Right lobe of liver (tissue), 6 donors: ENCODE data around the gene SLC35D1. TPM values are rescaled to one million over a fixed set of nuclear protein-coding genes. Genes with fewer than 3 reads are reported as not detected.
A peak's percentile ranks its signal among the peaks of the same experiment; 100 is the strongest.

Source experiments
- ATAC-seq, 4 donors: fragments of 200-7000 bp; cut with Tn5 transposase; one replicate each; pipeline ENCODE4 v1.9.1; 2020; ENCODE audit warnings: mild to moderate bottlenecking in 4 of 4, moderate library complexity in 4 of 4
- DNase-seq, 3 donors: peaks; one replicate each; pipeline ENCODE4 v3.0.0-alpha.2; 2020
- H3K27ac ChIP-seq, 3 donors: fragments of 200-600 bp; one replicate each; pipeline ENCODE4 v1.8.0; 2022
- H3K27me3 ChIP-seq, 2 donors: fragments of 200-600 bp; one replicate each; pipeline ENCODE4 v1.8.0; 2022
- H3K36me3 ChIP-seq, 4 donors: fragments of 200-600 bp; sonication (generic) in 1 of 4; one replicate each; pipeline versions ENCODE4 v1.5.1 to v1.8.0; 2017 to 2022; ENCODE audit warnings: control low read depth in 1 of 4
- H3K4me1 ChIP-seq, 4 donors: fragments of 200-600 bp; sonication (generic) in 1 of 4; one replicate each; pipeline versions ENCODE4 v1.5.1 to v1.8.0; 2017 to 2022; ENCODE audit warnings: control low read depth in 1 of 4
- H3K4me3 ChIP-seq, 3 donors: fragments of 200-600 bp; one replicate each; pipeline ENCODE4 v1.8.0; 2022
- H3K9me3 ChIP-seq, 4 donors: fragments of 200-600 bp; sonication (generic) in 1 of 4; one replicate each; pipeline versions ENCODE4 v1.5.1 to v1.8.0; 2017 to 2022; ENCODE audit warnings: control low read depth in 1 of 4
- POLR2A ChIP-seq: fragments of 450-650 bp; IDR thresholded peaks from one replicate; pipeline ENCODE4 v1.6.1; 2017; ENCODE audit warnings: antibody characterized with exemption, mild to moderate bottlenecking
- WGBS: methylation state at CpG from one replicate; pipeline ENCODE4 v1.1.6; 2018; ENCODE audit warnings: low coverage, low lambda C conversion rate; ENCODE audit not compliant: insufficient coverage; ENCODE audit errors: missing lambda C conversion rate; 5-methylcytosine and 5-hydroxymethylcytosine counted together
- intact Hi-C, 2 donors: fragments of 100-400 bp; cut with DNase I; formaldehyde crosslinking; loops; one replicate each; pipeline versions ENCODE4 v1.11.2 to v1.14.1; 2022
- total RNA-seq, 6 experiments: library from RNA; depleted of rRNA in 2 of 6; stranded (reverse); fragments of >200 nt in 2 of 6; fragmentation: NEBNext Ultra II Directional in 3 of 6; extraction: Animal tissue kit (Norgen Biotek cat#: 25700) in 3 of 6; gene quantifications; one replicate each; pipeline versions ENCODE4 v1.1.0 to v1.2.4, GENCODE V29; 2016 to 2023
- TF ChIP-seq, protein P1 (sequence below), 4 donors: fragments of 200-600 bp in 3 of 4; fragments of 450-650 bp in 1 of 4; IDR thresholded peaks; one replicate each; pipeline versions ENCODE4 v1.5.1 to v1.8.0; 2016 to 2022; ENCODE audit warnings: antibody characterized with exemption in 4 of 4, mild to moderate bottlenecking in 2 of 4
- donor health status: DM: no; HTN: yes; CAD: no.
- donor health status: DM: no; HTN: no; CAD: no.
- donor health status: DM: no; HTN: no; CAD: no.
- donor health status: DM: no; HTN: yes; CAD: no.
- donor health status: DM: no; HTN: yes; CAD: no.

SLC35D1 gene
- total RNA-seq, 6 experiments from 2014 or later: 36.9 to 70.7 (median 52.0) TPM

DNA sequence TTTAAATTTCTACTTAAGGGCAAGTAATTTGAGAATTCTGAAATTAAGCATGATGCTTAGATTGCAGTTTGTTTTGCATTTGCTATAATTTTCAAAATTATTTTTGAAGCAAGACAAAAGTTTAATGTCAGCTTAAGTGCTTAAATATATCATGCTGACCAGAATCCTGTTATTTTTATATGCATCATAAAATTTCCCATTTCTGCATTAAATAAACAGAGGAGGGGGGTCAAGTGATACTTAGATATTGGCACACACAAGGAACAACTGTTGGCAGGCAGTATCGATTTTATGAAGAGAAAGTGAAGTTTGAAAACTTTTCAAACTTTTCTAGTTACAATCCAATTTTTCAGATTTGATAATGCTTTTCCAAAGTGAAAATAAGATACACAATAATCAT, 68.1 kb downstream of the SLC35D1 start:
- DNase-seq (no peak), ATAC-seq (no peak)
- Histone ChIP-seq H3K27ac (no peak overlapping the region), H3K4me3 (no peak overlapping the region), H3K36me3 (peaks cover 0 to 7% (median 0%) of the 10 kb centered on the region in 4 donors), H3K9me3 (no peaks in the 10 kb centered on the region), H3K4me1 (peaks cover 0 to 44% (median 7%) of the 10 kb centered on the region in 4 donors), H3K27me3 (no peaks in the 10 kb centered on the region)
- TF ChIP-seq, protein P1, sequence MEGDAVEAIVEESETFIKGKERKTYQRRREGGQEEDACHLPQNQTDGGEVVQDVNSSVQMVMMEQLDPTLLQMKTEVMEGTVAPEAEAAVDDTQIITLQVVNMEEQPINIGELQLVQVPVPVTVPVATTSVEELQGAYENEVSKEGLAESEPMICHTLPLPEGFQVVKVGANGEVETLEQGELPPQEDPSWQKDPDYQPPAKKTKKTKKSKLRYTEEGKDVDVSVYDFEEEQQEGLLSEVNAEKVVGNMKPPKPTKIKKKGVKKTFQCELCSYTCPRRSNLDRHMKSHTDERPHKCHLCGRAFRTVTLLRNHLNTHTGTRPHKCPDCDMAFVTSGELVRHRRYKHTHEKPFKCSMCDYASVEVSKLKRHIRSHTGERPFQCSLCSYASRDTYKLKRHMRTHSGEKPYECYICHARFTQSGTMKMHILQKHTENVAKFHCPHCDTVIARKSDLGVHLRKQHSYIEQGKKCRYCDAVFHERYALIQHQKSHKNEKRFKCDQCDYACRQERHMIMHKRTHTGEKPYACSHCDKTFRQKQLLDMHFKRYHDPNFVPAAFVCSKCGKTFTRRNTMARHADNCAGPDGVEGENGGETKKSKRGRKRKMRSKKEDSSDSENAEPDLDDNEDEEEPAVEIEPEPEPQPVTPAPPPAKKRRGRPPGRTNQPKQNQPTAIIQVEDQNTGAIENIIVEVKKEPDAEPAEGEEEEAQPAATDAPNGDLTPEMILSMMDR (IDR thresholded peaks at IDR 0.05): no peak
- no peak for TF ChIP-seq POLR2A
- 17% methylated on average over 1 of the region's 1 CpG for WGBS
- intact Hi-C loops: no loop called here

- Histone ChIP-seq H3K36me3 (peaks cover 0 to 9% (median 0%) of the 10 kb centered on the region in 4 donors), H3K9me3 (no peaks in the 10 kb centered on the region), H3K27me3 (no peaks in the 10 kb centered on the region), H3K4me3 (no peak overlapping the region), H3K4me1 (peaks cover 0 to 50% (median 7%) of the 10 kb centered on the region in 4 donors), H3K27ac (no peak overlapping the region)
- peak in 1 of 4 donors; percentile 42 for ATAC-seq
- DNase-seq: no peak
- intact Hi-C loops: no loop called here
- WGBS: 75% methylated on average over 1 of the region's 1 CpG
- TF ChIP-seq, protein P1 (IDR thresholded peaks at IDR 0.05): no peak
- TF ChIP-seq POLR2A: no peak
Observed at GRCh38 chr1:66984491-66984890, 69.5 kb downstream of the SLC35D1 start.

DNA sequence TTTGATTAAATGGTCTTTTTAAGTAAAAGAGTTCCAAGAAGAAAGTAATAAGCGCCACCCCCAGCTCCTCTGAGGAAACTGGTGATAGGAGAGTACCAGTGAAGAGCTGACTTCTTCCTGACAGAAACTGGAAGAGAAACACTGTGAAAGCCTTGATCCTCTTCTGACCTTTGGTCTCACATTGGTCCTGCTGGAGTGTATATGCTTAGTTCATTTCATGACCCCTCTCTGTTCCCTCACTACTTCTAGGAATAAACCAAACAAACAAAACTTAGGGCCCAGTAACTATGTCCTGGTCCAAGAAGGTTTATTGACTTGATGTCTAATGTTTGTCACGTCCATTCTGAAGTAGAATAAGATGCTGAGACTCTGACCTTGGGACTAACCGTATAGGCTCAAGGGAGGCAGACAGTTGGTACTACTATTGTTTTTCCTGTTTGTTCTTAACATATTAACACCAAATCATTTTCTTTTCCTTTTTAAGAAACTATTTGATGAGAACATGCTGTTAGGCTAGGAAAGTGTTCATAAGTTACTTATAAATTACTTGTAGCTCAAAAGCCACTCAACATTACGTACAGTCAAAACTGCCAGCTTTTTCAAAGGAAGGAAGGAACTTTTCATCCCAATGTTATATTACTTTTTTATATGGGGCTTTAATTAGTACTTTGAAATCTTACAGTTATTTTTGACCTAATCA, 71.2 kb downstream of the SLC35D1 start:
- TF ChIP-seq, protein P1 (IDR thresholded peaks at IDR 0.05): no peak
- no peak for TF ChIP-seq POLR2A
- ATAC-seq (peak; percentile 54 to 75 (median 59)), DNase-seq (no peak)
- H3K4me1 ChIP-seq: peaks cover 0 to 50% (median 7%) of the 10 kb centered on the region in 4 donors
- H3K36me3 ChIP-seq: peaks cover 0 to 15% (median under 1%) of the 10 kb centered on the region in 4 donors
- no peaks in the 10 kb centered on the region for H3K9me3 ChIP-seq
- no peak overlapping the region for H3K4me3 ChIP-seq
- H3K27me3 ChIP-seq: no peaks in the 10 kb centered on the region
- whole genome bisulfite sequencing: 60% methylated on average over 4 of the region's 4 CpGs
- intact Hi-C loops: no loop called here
- H3K27ac ChIP-seq: no peak overlapping the region

DNA sequence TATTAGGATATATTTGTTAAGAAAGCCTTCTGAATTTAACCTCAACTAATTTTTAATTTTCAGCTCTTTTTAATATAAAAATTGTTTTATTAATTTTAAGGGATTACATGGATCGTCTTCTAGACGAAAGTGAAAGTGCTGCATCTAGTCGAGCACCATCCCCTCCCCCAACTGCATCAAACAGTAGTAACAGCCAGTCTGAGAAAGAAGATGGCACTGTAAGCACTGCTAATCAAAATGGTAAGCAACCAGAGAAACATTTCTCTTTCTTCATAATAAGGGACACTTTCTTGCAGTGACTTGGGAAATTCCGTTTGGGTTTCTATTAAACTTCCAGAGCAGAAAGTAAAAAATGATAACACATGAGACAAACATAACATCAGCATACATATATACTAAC, 72.3 kb downstream of the SLC35D1 start:
- Histone ChIP-seq H3K4me1 (peaks cover 0 to 50% (median 7%) of the 10 kb centered on the region in 4 donors), H3K9me3 (no peaks in the 10 kb centered on the region), H3K4me3 (peak overlapping the region; percentile 8 to 42 (median 30)), H3K27ac (peak overlapping the region; percentile 9 to 78 (median 67)), H3K36me3 (peaks cover 0 to 25% (median 3%) of the 10 kb centered on the region in 4 donors), H3K27me3 (no peaks in the 10 kb centered on the region)
- WGBS: 5% methylated on average over 4 of the region's 4 CpGs
- DNase-seq (peak in 2 of 3 donors; percentile 28 to 58), ATAC-seq (peak; percentile 76 to 91 (median 88))
- no peak for TF ChIP-seq POLR2A
- TF ChIP-seq, protein P1 (IDR thresholded peaks at IDR 0.05): no peak
- intact Hi-C loops: no loop called here
